GM21619 (cell line): ENCODE results near the gene PRAF2.

Experiments used
- ATAC-seq: cut with Tn5 transposase; IDR thresholded peaks from one replicate; pipeline ENCODE4 v1.9.1; 2021; ENCODE audit not compliant: unreplicated experiment

Gene PRAF2

DNA sequence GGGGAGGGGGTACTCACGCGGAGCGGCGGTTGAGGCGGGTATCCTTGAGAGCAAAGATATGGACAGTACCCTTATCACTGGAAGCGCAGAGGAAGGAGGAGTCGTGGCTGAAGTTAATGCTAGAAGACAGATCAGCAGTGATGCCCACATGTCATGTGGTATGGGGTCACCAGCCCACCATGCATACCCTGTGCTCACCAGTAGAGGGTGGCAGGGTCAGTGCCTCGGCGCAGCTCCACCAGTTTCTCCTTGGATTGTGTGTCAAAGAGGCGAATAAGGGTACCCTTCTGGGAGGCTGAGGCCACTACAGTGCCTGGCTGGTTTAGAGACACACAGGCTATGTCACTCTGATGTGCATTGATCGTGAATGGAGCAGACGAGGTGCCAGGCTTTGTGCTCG is 1.5 kb upstream of the PRAF2 start:
- ATAC-seq: no peak

DNA sequence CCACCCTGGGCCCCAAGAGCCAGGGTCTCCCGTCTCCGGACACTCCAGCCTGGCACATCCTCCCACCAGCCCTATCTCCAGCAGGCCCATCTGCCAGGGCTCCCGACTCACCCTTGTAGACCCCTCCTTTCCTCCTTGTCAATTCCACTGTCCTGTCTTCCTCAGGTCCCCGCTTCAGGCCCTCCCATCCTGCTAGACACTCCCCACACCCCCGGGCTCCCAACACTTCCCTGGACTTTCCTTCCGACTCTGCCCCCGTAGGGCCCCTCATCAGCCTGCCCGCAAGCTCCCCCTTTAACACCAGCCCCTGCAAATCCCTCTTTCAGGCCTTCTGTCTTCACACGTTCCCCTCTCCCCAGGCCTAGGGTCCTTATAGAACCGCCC is 1.1 kb downstream of the PRAF2 start:
- ATAC-seq: no peak

DNA sequence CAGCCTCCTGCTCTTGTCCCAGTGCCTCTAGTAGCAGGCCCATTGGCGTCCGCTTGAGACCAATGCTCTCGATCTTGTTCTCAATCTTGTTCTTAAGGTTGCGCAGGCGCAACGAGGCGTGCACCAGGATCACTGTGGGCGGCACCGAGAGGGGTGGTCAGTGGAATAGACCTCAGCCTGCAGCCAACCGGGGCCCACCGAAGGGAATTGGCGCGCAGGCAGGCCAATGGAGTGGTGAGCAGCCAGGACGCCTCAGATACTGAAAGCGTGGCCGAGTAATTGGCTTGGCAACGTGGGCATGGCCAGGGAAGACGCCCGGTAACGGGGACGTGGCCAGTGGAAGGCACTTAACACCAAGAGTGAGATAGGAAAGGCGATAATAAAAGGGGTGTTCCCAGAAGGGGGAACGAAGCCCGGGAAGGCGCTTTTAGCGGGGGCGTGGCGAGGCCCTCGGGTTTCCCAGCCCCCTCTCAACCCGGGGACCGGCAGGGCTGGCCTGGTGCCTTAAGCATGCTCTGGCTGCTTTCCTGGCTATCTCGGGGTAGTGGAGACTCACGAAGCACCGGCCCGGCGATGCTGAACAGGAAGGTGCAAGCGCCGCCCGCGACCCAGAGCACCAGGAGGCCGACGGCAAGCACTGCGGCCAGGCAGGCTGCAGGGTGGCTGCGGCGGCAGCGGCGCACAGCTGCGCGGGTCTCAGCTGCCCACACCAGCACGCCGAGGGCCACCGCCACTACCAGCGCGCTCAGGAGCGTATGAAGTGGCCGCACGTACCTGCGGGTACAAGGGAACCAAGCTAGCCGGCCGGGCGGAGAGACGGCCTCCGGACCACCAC is 1.7 kb downstream of the PRAF2 start:
- ATAC-seq: no peak

DNA sequence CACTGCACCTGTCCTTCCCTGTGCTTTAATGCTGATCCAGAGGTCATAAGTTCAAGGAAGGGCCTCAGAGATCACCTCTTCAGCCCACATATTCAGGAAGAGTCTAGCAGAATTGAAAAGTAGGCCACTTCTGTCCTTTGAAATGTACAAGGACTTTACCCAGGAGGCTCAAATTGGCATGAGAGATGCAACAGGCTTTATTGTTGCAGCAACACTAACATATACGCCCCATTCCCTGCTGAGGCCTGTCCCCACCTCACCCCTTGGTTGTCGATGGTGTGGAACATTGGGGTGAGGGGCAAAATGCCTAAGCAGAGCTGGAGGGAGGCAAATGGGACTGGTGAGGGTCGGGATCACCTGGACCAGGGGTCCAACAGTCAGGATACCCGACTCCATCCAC is 2.8 kb downstream of the PRAF2 start:
- no peak for ATAC-seq

DNA sequence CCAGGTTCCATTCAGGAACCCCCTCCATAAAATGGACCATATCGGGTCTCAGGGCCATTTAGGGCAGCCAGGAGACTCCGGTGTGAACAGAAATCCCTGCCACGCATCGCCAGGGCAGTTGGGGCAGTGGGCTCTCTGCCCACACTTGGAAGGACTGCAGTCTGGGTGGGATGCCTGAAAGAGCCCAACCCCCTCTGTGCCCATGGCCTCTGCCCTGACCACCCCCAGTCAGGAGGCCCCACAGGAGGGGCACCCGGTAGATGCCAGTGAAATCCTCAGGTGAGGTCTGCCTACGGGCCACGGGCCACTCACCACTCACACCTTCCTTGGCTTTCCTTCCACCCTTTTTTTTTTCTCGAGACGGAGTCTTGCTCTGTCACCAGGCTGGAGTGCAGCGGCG is 4.8 kb downstream of the PRAF2 start:
- no peak for ATAC-seq

DNA sequence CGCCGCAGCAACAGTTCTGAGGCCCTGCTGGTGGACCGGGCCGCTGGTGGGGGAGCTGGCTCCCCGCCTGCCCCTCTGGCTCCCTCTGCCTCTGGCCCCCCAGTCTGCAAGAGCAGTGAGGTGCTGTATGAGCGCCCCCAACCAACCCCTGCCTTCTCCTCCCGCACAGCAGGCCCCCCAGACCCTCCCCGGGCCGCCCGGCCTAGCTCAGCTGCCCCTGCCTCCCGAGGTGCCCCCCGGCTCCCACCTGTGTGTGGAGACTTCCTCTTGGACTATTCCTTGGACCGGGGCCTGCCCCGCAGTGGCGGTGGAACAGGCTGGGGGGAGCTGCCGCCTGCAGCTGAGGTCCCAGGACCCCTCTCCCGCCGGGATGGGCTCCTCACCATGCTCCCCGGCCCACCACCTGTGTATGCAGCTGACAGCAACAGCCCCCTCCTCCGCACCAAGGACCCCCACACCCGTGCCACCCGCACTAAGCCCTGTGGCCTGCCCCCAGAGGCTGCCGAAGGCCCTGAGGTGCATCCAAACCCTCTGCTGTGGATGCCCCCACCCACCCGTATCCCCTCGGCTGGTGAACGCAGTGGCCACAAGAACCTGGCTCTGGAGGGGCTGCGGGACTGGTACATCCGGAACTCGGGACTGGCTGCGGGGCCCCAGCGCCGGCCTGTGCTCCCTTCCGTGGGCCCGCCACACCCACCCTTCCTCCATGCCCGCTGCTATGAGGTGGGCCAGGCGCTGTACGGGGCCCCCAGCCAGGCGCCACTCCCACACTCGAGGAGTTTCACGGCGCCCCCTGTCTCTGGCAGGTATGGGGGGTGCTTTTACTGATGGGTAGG is 6.3 kb downstream of the PRAF2 start:
- ATAC-seq: no peak

DNA sequence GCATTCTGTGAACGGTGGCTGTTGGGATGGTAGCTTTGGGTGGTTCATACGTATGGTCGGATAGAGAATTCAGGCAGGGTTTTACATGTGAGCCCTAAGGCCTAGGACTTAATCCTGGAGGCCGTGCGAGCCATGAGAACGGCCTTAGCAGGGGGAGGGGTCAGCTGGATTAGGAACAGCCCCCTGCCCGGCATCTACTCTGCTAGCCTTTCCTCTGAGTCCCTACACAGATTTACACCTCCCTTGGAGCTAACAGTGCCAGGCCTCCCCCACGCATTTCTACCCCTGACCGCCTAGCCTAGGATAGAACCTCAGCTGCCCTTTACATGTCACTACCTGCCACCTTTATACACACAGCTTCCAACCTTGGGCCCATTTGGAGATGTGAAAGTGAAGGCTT is 7.1 kb downstream of the PRAF2 start:
- ATAC-seq: no peak

DNA sequence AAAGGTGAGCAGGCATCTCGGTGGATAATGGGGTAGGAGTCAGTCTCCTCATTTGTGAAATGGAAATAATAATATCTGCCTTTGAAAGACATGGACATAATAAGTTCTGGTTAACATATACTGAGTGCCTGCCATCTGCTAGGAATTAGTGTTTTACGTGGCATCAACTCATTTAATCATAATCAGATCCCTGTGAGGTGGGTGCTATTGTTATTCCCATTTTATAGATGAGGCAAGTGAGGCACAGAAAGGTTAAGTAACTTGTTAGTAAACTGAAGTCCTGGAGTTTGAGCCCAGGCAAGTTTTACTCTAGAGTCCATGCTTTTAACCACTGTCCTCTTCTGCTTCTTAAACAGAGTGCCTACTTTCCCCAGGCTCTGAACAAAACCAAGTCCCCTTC is 7.5 kb downstream of the PRAF2 start:
- no peak for ATAC-seq

DNA sequence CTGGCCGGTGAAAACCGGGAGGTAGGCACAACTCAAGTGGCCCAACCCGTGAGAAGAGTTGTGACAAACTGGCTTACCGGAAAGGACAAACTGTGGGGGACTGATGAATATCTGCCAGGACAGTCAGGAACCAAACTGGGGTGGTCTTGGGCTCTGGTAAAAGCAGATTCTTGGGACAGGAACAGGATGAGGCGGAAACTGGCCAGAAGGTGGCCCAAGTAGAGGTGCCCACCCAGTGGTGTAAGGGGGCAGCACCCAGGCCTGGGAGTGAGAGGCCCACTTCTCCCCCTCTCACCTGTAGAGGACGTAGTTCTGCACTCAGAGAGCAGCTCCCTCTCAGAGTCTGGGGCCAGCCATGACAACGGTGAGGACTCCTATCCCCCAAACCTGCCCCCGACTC is 9.1 kb downstream of the PRAF2 start:
- no peak for ATAC-seq

DNA sequence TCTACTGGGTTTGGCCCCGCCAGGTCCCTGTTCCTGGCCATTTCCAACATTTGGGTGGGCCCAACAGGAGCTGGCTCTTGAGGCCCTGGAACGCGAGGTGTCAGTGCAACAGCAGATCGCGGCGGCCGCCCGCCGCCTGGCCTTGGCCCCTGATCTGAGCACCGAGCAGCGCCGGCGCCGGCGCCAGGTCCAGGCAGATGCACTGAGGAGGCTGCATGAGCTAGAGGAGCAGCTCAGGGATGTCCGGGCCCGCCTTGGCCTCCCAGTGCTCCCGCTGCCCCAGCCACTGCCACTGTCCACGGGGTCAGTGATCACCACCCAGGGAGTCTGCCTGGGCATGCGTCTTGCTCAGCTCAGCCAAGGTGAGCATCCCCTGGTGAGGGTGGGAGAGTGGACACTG is 9.5 kb downstream of the PRAF2 start:
- ATAC-seq: no peak

DNA sequence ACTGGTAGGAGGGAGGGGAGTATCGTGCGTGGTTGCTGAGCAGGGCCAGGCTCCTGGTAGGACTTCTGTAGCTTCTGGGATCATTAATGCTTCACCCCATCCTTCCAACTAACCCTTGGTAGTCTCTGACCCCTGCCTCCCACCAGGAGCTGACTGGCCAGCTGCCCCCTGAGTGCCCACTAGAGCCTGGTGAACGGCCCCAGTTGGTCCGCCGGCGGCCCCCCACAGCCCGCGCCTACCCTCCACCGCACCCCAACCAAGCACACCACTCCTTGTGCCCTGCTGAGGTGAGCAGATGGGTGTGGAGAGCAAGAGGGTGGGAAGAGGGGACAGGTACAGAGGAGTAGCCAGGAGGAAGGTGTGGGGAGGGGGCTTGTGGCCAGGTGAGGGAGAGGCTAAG is 10.1 kb downstream of the PRAF2 start:
- ATAC-seq: no peak

DNA sequence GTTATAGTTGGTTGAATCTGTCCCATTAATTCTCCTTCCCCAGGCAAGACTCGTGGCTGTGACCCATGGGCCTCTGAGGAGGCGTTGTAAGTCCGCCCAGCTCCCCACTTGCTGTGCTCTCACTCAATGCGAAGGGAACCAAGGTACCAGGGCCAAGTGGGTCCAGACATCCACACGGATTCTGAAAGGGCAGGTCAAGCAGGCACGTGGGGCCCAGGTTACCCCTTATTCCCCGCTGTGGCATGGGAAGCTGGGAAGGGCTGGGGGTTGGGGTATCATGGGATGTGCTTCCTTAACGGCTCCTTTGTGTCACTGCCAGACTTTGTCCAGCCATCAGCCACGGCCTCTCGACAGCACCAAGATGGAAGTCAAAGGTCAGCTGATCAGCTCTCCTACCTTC is 11.9 kb downstream of the PRAF2 start:
- no peak for ATAC-seq

DNA sequence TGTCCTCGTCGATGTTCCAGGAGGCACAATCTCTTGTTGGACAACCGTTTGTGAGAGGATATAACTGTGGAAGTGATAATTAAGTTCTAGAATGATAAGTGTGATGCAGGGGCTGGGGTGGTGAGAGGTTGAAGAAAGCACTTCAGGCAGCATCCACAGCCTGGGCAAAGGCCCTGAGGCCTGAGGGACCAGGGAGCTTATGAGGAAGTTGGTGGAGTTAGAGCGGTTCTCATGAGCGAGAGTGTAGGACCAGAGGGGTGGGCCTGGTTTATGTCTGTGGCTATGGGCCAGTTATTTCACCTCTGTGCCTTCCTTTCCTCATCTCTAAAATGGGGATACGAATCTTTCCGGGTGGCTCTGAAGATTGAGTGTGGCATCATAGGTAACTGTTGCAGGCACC is 12.3 kb downstream of the PRAF2 start:
- no peak for ATAC-seq

DNA sequence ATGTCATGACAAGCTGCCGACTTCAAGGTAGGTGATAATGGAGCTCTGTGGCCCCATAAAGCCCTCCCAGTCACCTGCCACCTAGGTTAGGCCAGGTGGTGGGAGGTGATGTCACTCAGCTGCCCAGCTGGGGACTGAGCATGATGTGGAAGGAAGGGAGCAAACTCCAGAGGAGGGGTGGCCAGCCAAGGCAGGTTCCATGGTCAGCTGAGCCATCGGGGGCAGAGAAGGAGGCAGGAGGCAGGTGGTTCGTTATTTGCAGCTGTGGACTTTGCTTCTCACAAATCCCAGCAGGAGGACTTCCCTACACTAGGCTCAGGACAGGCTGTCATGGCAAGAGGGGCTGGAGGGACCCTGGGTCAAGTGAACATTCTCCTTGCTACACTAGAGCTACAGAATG is 12.9 kb downstream of the PRAF2 start:
- no peak for ATAC-seq

DNA sequence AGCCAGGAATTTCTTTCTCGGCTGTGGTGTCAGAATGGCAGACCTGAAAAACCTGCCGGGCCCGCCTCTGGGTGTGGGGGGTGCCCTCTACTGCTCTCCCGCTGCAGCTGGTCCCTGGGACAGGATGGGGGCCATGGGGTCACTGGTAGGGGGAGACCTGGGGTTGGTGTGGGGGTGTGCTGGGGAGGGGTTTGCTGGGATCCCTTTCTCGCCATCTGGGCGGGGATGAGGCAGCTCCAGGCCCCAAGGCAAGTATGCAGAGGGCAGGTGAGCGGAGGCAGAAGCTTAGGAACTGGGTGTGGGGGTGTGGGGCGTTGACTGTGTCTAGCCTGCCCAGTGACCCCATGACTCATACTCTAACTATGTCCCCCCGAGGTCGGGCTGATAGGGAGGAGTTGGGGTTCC is 14.1 kb downstream of the PRAF2 start:
- no peak for ATAC-seq

DNA sequence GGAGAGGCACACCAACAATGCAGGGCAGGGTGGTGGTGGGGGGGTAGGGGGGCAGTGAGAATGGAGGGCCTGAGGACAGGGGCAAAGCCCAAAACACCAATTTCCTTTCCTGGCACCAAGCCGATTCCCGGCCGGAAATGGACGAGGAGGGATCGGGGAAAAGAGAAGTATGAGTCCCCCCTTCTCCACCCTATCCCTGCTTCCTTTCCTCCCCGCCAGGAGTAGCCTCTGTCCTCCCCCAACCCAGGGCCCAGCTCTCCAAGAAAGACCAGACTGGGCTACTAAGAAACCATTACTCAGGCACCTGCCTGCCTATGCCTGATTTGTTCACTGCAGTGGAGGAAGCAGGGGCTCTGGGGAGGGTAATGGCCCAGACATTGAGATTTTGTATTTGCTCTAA is 14.6 kb downstream of the PRAF2 start:
- ATAC-seq: no peak

DNA sequence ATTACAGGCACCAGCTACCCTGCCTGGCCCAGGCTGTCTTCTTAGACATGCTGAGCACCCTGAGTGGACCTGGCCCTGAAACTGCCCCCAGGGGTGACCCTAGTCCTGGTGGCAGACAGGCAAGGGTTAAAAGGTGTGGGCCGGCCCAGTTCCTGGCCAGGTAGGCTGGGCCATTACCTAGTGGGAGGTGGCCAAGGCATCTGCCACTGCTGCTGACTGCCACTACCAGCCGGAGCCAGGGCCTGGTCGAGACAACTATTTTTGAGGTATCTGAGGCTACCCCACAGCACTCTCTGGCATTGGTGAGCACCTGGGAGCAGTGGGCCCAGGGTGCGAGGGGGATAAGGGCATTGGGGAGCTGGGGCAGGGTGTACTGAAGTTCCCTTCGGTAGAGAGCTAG is 15.0 kb downstream of the PRAF2 start, which contains the start of gene CCDC120:
CCDC120 (plus strand) TSS at position 206 of the 400 bp plus-strand sequence. CDS start 3,043 bp downstream, outside the sequence.
- no peak for ATAC-seq

DNA sequence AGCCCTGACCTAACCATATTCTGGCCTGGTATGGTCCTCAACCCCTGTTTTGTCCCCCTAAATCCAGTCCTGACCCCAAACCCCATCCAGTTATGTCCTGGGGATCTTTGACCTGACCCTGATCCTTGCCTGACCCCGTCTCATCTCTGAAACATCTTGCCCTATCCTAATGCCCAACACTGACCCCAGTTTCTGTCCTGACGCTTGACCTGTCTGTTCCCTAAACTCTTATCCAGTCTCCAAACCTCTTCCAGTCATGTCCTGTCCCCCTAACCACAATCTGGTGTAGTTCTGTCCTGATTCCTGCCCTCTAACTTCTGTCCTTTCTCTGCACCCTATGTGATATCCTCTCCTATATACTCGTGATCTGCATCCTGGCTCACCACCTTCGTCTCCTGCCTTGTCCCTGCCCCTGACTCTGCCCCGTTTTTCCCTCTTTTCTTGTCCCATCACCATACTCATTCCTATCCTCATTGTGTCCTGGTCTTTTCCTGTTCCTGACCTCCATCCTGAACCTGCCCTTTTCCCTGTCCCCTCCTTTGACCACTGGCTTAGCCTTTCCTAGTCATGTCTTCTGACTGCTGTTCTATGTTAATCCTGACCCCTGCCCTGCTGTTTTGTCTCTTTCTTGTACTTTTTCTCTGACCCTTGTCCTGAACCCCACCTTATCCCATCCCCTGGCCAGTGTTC is 19.6 kb downstream of the PRAF2 start:
- ATAC-seq: no peak

DNA sequence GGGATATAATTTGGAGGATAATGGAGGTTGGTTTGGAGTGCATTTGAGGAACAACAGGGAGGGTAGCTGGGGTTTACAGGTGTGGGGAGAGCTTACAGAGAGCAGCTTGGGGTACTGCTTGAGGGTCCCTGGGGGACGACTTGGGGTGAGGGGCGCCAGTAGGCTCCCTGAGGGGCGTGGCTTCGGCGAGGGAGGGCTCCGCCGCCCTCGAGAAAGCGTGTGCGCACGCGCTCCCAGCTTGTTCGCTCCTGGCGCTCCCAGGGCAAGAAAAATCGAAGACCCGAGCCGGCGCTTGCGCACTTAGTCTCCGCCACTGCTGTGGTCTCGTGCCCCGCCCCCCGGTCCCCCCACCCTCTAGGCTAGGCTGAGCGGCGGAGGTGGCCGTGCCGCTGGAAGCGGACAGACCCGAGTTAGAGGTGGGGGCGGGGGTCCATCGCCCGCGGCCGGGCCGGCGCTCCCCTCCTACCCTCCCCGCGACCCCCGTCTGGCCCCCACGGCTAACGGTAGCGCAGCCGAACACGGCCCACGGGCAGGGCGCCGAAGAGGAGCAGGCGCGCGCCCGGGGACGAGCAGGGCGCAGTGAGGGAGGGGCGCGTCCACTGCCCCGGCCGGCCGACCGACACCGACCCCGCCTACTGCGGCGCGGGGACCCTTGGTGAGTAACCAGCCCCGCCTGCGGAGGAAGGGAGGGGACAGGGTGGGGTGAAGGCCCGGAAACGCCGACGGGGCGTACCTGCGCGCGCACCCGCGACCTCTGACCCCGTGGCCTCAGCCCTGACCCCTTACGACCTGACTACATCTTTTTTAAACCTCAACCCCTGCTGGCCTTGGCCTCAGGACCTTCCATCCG is 20.4 kb downstream of the PRAF2 start:
- no peak for ATAC-seq

DNA sequence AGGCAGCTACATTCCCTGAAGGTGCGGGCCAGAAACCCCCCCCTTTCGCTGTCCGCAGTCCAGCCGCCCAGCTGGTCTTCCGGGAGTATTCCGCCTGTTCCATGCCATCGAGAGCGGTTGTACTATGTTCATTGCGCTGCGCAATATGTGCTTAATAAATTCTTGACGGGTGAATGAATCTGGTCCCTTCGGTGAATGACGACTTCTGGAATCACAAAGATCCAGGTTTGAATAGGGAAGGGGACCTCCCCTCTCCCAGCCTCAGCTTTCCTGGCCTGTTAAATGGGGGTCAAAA is 29.9 kb downstream of the PRAF2 start:
- no peak for ATAC-seq
